SH-SY5Y (cell line): ENCODE data around the gene KIAA0232.

Experiments used
- GATA2 ChIP-seq: IDR thresholded peaks from 2 replicates; pipeline ENCODE4 v1.6.1; 2011; ENCODE audit warnings: mild to moderate bottlenecking, low read depth, low read length
- GATA3 ChIP-seq: IDR thresholded peaks from 2 replicates; pipeline ENCODE4 v1.6.1; 2011; ENCODE audit warnings: low read depth, mild to moderate bottlenecking, low read length, moderate library complexity

The KIAA0232 gene

GRCh38 chr4:6857009-6857882, 74.7 kb downstream of the KIAA0232 start:
- TF ChIP-seq GATA3 (no peak), GATA2 (no peak)

- TF ChIP-seq GATA2 (no peak), GATA3 (no peak)
These were observed 76.5 kb downstream of the KIAA0232 start for GRCh38 chr4:6858997-6859396.

- TF ChIP-seq GATA2 (no peak), GATA3 (no peak)
These were observed 77.0 kb downstream of the KIAA0232 start for GRCh38 chr4:6859543-6859942.

- no peak for TF ChIP-seq GATA3
- no peak for TF ChIP-seq GATA2
These were observed 85.9 kb downstream of the KIAA0232 start for GRCh38 chr4:6868386-6868785.

- TF ChIP-seq GATA2 (no peak), GATA3 (no peak)
These were observed 87.4 kb downstream of the KIAA0232 start for GRCh38 chr4:6869944-6870343.

GRCh38 chr4:6873291-6873690, 90.8 kb downstream of the KIAA0232 start:
- no peak for TF ChIP-seq GATA3
- TF ChIP-seq GATA2: no peak

GRCh38 chr4:6873792-6874461, 91.4 kb downstream of the KIAA0232 start:
- TF ChIP-seq GATA3 (no peak), GATA2 (no peak)

GRCh38 chr4:6874981-6875380, 92.5 kb downstream of the KIAA0232 start:
- TF ChIP-seq GATA2 (no peak), GATA3 (no peak)

- TF ChIP-seq GATA3 (no peak), GATA2 (no peak)
These were observed 92.9 kb downstream of the KIAA0232 start for GRCh38 chr4:6875431-6875831.

- TF ChIP-seq GATA3 (no peak), GATA2 (no peak)
These were observed 93.9 kb downstream of the KIAA0232 start for GRCh38 chr4:6876440-6876839.

GRCh38 chr4:6877067-6877466, 94.5 kb downstream of the KIAA0232 start:
- TF ChIP-seq GATA3 (no peak), GATA2 (no peak)

GRCh38 chr4:6878451-6879059, 96.0 kb downstream of the KIAA0232 start:
- TF ChIP-seq GATA3 (no peak), GATA2 (no peak)

GRCh38 chr4:6880691-6881090, 98.2 kb downstream of the KIAA0232 start:
- no peak for TF ChIP-seq GATA2
- no peak for TF ChIP-seq GATA3

- TF ChIP-seq GATA2: no peak
- no peak for TF ChIP-seq GATA3
These were observed 99.4 kb downstream of the KIAA0232 start for GRCh38 chr4:6881908-6882307.
